GM12865 (cell line): ENCODE measurements around the gene CDK15.
"Not testable (repeated sequence)": the region's sequence is repeated elsewhere in the genome, so short reads cannot be mapped to it uniquely, and the experiment has no call there.

ENCODE experiments used
- DNase-seq: peaks from one replicate; pipeline ENCODE4 v3.0.0; 2010; ENCODE audit warnings: low read depth
- H3K4me3 ChIP-seq: 2 replicates; pipeline ENCODE4 v1.5.1; 2011; ENCODE audit warnings: mild to moderate bottlenecking, low read depth, low read length, control low read depth
- TF ChIP-seq, protein P1 (sequence below): IDR thresholded peaks from 2 replicates; pipeline ENCODE4 v1.5.1; 2011; ENCODE audit warnings: low read length, control low read depth, low read depth, inconsistent platforms; ENCODE audit not compliant: insufficient read depth; ENCODE audit errors: missing control alignments

CDK15 gene

DNA sequence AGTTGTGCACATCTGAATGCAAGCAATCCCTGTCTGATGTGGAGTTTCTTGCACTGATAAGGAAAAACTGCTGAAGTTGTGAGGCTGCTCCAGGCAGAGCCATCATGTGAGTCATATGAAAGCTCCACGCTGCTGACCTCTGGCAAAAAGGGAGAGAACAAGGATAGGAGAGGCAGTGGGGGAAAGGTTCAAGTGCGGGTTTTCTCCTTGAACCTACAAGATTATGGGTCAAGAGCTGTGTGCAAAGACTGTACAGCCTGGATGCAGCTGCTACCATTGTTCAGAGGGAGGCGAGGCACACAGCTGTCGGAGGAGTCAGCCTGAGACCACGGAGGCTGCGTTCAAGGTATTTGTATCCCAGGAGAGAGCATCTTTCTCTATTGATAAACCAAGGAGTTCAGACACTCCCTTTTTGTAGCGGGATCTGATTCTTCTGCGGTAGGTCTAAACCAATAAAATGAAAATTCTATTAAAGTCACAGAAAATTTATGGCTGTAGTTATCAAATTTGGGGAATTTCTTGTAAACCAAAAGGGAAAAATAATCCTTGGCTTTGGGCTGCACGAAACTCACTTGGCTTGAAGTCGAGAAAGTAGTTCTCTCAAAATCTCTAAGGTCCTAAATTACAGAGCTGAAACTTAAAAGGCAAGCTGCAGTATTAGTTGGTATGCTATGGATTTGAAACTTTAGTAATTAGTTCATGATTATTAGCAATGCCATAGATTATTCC, at the start of gene CDK15:
Gene CDK15, plus strand, starts transcription at position 96 of the 729 bp plus-strand sequence. Its CDS starts 128 bp downstream, at position 224.
- no peak within 1 kb of the TSS for H3K4me3 ChIP-seq
- TF ChIP-seq, protein P1, sequence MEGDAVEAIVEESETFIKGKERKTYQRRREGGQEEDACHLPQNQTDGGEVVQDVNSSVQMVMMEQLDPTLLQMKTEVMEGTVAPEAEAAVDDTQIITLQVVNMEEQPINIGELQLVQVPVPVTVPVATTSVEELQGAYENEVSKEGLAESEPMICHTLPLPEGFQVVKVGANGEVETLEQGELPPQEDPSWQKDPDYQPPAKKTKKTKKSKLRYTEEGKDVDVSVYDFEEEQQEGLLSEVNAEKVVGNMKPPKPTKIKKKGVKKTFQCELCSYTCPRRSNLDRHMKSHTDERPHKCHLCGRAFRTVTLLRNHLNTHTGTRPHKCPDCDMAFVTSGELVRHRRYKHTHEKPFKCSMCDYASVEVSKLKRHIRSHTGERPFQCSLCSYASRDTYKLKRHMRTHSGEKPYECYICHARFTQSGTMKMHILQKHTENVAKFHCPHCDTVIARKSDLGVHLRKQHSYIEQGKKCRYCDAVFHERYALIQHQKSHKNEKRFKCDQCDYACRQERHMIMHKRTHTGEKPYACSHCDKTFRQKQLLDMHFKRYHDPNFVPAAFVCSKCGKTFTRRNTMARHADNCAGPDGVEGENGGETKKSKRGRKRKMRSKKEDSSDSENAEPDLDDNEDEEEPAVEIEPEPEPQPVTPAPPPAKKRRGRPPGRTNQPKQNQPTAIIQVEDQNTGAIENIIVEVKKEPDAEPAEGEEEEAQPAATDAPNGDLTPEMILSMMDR = no peak
- no peak for DNase-seq

DNA sequence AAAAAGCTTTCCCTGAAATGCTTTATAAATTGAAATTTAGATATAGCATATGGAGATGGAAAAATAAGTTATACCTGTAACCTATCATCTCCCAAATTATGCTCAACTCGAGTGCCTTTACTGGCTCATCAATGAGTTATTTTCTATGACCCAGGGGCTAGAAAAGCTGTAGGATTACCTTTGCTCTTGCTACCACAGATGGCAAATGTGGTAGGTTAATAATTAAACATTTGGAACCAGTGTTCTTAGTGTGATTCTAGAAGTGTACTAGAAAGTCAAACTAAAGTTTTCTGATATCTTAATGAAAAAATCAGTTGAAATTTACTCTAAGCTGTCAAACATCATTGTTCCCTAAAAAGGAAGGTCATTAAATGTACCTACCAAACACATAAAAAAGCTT, 48.1 kb upstream of the CDK15 start:
- TF ChIP-seq, protein P1 = no peak
- no peak overlapping the region for H3K4me3 ChIP-seq
- DNase-seq = no peak

DNA sequence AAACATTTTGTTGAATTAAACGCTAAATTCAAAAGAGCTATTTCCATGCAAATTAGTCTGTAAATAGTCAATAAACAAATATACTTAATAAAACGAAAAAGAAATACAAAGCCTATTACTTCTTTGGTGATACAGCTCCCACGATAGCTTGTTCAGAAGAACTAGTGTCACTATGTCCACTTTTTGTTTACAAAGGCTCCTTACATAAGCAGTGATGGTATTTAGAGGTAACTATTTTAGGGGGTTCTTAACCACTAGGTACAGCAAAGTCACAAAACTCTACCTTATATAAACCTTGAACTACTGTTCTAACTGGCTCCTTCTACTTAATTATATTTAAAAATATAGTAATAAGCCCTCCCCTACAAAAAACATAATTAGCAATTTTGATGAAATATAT, 47.5 kb upstream of the CDK15 start:
- TF ChIP-seq, protein P1 = no peak
- DNase-seq = no peak
- no peak overlapping the region for H3K4me3 ChIP-seq

DNA sequence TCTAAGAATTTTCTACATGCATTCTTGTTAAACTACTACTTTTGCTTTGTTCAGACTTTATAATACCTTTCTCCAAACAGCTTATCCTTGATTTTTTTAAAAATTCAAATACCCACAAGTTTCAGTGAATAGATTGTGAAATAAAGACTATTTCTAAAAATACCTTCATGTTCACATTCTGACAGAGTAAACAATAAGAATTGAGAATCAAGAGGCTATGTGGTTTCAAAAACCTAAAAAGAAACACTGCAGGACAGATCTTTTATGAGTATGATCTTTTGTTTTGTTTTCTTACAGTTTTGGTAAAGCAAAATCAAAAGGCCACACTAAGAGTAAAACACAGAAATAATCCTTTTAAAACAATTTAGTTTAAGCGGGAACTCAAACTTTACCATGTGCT, 46.8 kb upstream of the CDK15 start:
- TF ChIP-seq, protein P1 = no peak
- DNase-seq = peak; percentile 24
- H3K4me3 ChIP-seq = no peak overlapping the region

DNA sequence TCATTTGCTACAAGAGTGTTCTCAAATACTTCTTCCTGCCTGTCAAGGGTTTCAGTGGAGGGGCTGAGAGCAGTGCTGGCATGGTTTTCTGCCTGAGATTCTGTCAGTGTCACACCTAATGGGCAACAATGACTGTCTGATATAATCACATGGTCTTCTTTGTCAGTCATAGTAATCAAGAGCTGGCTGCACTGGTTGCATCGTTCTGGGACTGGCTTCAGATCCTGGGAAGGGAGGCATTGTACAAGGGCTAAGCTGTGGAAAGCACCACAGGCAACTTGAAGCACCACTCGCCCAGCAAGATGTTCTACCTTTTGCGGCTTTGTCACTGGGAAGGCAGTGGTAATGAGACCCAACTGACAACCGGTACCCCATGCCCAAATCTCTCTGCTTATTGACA, 45.2 kb upstream of the CDK15 start:
- TF ChIP-seq, protein P1 = no peak
- H3K4me3 ChIP-seq = no peak overlapping the region
- no peak for DNase-seq

DNA sequence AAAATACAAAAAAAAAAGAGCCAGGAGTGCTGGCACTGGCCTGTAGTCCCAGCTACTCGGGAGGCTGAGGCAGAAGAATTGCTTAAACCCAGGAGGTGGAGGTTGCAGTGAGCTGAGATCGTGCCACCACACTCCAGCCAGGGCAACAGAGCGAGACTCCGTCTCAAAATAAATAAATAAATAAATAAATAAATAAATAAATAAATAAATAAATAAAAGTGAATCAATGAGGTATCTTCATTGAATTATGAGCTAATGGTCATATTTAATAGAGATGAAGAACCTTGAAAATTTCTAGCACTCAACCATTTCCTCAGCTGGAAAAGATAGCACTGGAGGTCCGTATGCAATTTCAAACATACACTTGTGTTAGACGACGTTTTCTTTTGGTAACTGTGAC, 41.9 kb upstream of the CDK15 start:
- DNase-seq, H3K4me3 ChIP-seq: not testable (repeated sequence)

DNA sequence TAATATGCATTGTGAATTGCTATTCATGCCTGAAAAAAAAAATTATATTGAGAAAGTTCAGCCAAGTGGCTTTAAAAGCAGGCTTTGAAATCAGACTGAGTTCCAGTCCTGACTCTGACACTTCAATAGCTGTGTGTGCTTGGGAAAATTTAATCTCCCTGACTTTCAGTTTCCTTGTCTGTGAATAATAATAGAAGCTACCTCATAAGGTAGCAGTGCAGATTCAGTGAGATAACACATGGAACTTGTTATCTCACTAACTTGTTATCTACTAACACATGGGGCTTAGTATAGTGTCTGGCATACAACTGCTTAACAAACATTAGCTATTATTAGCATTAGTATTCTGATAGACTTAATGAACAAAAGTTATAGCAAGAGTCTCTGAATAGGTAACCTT, 40.5 kb upstream of the CDK15 start:
- no peak for DNase-seq
- TF ChIP-seq, protein P1 = no peak
- H3K4me3 ChIP-seq = no peak overlapping the region
